H1 (cell line): ENCODE results near the gene THADA.

Source experiments
- ASH2L ChIP-seq: fragments of 200-600, 300-600 bp; sonication (generic); IDR thresholded peaks from one replicate; pipeline ENCODE4 v1.7.1; 2017; ENCODE audit warnings: low read length
- EP300 ChIP-seq, 2 experiments: IDR thresholded peaks; 1 replicate in 1 of 2; 2 replicates in 1 of 2; pipeline ENCODE4 v1.6.1; 2011 to 2012; ENCODE audit warnings: low read depth in 2 of 2, low read length in 2 of 2, mild to moderate bottlenecking in 2 of 2, borderline replicate concordance in 1 of 2, inconsistent platforms in 1 of 2, moderate library complexity in 1 of 2
- JUN ChIP-seq: IDR thresholded peaks from 2 replicates; pipeline ENCODE4 v1.6.1; 2011; ENCODE audit warnings: low read depth, mild to moderate bottlenecking, improper control_type of control experiment, low read length
- RXRA ChIP-seq: IDR thresholded peaks from 2 replicates; pipeline ENCODE4 v1.6.1; 2011; ENCODE audit warnings: low read depth, mild to moderate bottlenecking, low read length, moderate library complexity; ENCODE audit not compliant: insufficient read depth
- TEAD4 ChIP-seq: IDR thresholded peaks from 2 replicates; pipeline ENCODE4 v1.6.1; 2012; ENCODE audit warnings: low read depth, low read length, inconsistent platforms, mixed read lengths
- TF ChIP-seq, protein P1 (sequence below): IDR thresholded peaks from 2 replicates; pipeline ENCODE4 v1.6.1; 2011; ENCODE audit warnings: low read length, improper control_type of control experiment
- TF ChIP-seq, protein P2 (sequence below), 3 experiments: IDR thresholded peaks; 1 replicate in 2 of 3; 2 replicates in 1 of 3; pipeline versions ENCODE4 v1.5.1 to v1.6.1; 2011; ENCODE audit warnings: low read length in 3 of 3, mild to moderate bottlenecking in 3 of 3, inconsistent platforms in 2 of 3, low read depth in 1 of 3, moderate library complexity in 1 of 3; ENCODE audit not compliant: insufficient read depth in 1 of 3; ENCODE audit errors: control extremely low read depth in 1 of 3

DNA sequence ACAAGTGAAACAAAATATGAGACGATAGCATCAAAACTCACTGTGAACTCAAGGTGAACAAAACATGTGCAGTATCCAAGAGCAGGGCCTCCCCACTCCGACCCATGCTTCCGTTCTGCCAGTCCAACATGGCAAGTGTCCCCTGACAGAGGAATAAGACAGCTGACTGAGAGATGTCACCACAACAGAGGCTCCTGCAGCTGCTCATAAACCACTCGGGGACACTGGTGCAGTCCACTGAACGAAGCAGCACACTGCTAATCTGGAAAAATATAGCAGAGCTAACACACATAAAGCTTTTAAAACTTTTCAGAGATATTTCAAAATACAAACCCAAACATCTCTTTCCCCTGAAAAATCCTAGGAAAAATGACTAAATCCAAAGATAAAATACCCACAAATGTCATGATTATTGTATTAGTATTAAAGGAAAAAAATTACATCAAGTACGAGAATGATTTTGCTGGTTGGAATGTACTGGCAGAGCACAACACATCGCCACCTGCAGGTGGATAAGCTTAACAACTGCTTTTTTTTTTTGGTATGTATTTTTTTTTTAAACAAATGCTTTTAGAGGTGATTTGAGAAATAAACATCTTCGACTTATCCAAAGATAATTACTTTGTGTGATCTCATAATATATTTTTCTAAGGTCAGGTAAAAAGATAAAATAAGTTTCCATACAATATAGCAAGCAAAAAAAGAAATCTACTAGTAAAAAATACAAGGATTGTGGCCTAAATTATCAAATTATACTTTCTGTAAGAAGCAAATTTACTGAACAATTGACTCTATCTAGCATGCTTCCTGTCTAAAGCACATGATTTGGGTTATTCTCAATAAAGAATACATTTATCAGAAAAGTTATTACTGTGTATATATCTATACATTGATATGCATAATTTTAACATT, 18.6 kb downstream of the THADA start:
- TF ChIP-seq TEAD4 (peak; percentile 42; the same call in 1 of the 2 replicates), ASH2L (no peak), RXRA (no peak), EP300 (IDR thresholded peaks at IDR 0.05; ENCODE audit: borderline replicate concordance in 1 of 2, low read depth in 2 of 2, low read length in 2 of 2) (no peak), JUN (no peak)
- TF ChIP-seq, protein P1, sequence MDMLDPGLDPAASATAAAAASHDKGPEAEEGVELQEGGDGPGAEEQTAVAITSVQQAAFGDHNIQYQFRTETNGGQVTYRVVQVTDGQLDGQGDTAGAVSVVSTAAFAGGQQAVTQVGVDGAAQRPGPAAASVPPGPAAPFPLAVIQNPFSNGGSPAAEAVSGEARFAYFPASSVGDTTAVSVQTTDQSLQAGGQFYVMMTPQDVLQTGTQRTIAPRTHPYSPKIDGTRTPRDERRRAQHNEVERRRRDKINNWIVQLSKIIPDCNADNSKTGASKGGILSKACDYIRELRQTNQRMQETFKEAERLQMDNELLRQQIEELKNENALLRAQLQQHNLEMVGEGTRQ = no peak
- TF ChIP-seq, protein P2, sequence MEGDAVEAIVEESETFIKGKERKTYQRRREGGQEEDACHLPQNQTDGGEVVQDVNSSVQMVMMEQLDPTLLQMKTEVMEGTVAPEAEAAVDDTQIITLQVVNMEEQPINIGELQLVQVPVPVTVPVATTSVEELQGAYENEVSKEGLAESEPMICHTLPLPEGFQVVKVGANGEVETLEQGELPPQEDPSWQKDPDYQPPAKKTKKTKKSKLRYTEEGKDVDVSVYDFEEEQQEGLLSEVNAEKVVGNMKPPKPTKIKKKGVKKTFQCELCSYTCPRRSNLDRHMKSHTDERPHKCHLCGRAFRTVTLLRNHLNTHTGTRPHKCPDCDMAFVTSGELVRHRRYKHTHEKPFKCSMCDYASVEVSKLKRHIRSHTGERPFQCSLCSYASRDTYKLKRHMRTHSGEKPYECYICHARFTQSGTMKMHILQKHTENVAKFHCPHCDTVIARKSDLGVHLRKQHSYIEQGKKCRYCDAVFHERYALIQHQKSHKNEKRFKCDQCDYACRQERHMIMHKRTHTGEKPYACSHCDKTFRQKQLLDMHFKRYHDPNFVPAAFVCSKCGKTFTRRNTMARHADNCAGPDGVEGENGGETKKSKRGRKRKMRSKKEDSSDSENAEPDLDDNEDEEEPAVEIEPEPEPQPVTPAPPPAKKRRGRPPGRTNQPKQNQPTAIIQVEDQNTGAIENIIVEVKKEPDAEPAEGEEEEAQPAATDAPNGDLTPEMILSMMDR (IDR thresholded peaks at IDR 0.05; ENCODE audit: control extremely low read depth in 1 of 3, insufficient read depth in 1 of 3, low read depth in 1 of 3, low read length in 3 of 3) = peak in 2 of 3 experiments; percentile 45 to 59; a peak in 3 of 4 replicates
